ENCODE data around the gene RNF144A. TPM values are rescaled to one million over a fixed set of nuclear protein-coding genes. Genes with fewer than 3 reads are reported as not detected.

The RNF144A gene
- total RNA-seq, 1 experiment from 2014 or later = 10.6 TPM

DNA sequence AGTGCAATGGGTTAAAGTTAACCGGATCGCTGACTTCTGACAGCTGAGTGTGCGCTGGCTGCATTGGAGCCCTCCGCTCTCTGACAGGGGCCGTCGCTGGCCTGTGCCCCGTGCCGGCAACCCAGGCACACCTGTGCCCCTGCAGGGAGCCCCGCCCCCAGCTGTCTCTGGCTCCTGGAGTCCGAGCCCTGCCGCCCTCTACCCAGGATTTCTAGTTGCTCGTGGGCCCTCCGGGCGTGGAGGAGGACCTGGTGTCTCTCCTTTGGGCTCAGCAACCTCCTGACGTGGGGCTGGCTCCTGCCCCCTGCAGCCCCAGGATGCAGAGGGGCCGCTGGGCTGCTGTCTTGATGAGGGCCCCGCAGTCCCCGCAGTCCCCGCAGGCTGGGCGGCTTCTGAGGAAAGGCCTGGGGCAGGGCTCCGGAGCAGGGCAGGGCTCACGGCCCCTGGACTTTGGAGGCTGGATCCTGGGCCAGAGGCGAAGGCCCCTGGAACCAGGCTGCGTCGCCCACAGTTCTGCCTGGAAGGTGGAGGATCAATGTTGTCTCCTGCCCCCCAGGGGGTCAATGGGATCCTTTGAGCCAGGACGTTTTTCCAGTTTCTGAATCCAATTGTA lies 172.8 kb downstream of the RNF144A start:
- H3K56ac ChIP-seq (ENCODE audit: insufficient read length, low read depth, low read length) = no peak overlapping the region
- H3K4me1 Mint-ChIP-seq = peaks cover 0 to 3% of the 10 kb centered on the region in 2 experiments; a peak in 1 of 4 replicates
- no peaks in the 10 kb centered on the region for H3K79me1 ChIP-seq (ENCODE audit: insufficient read depth, low read depth, low read length, poor library complexity, severe bottlenecking)
- H3T11ph ChIP-seq (ENCODE audit: low read length) = no peak overlapping the region
- no peak overlapping the region for H2BK120ac ChIP-seq (ENCODE audit: low read depth, low read length, poor library complexity, severe bottlenecking)
- no peak overlapping the region for H3K23ac ChIP-seq (ENCODE audit: insufficient read length, low read depth, low read length)
- H3K18ac ChIP-seq (ENCODE audit: insufficient read length, low read depth, low read length) = no peak overlapping the region
- H4K91ac ChIP-seq (ENCODE audit: insufficient read length, low read depth, low read length) = no peak overlapping the region
- H2BK20ac ChIP-seq (ENCODE audit: low read depth, low read length, poor library complexity, severe bottlenecking) = no peak overlapping the region
- H4K20me1 ChIP-seq (ENCODE audit: control insufficient read depth, insufficient read depth, insufficient read length) = no peaks in the 10 kb centered on the region
- H2AFZ ChIP-seq (ENCODE audit: low read length) = no peak overlapping the region
- no peak for DNase-seq
- H3K9me3 Mint-ChIP-seq = peaks cover 0 to 2% of the 10 kb centered on the region in 2 experiments; a peak in 2 of 5 replicates
- H3K4me3 Mint-ChIP-seq = no peak overlapping the region
- H3K9ac ChIP-seq (ENCODE audit: extremely low read depth, insufficient read length, low read length) = no peak overlapping the region
- no peak overlapping the region for H3K14ac ChIP-seq (ENCODE audit: insufficient read depth, low read length)
- H2AK5ac ChIP-seq (ENCODE audit: insufficient read length, low read length) = no peak overlapping the region
- no peak overlapping the region for H2BK15ac ChIP-seq (ENCODE audit: low read depth, low read length)
- no peaks in the 10 kb centered on the region for H3K36me3 Mint-ChIP-seq (ENCODE audit: insufficient read depth in 1 of 3, low read depth in 3 of 3)
- H3K4ac ChIP-seq (ENCODE audit: low read depth, low read length) = no peak overlapping the region
- no peak overlapping the region for H2BK12ac ChIP-seq (ENCODE audit: insufficient read length, low read depth, low read length)
- H3K23me2 ChIP-seq (ENCODE audit: insufficient read length, low read depth, low read length, poor library complexity, severe bottlenecking) = no peaks in the 10 kb centered on the region
- H2BK5ac ChIP-seq (ENCODE audit: insufficient read length, low read length) = no peak overlapping the region
- no peaks in the 10 kb centered on the region for H3K27me3 ChIP-seq (ENCODE audit: insufficient read depth, low read length)
- no peaks in the 10 kb centered on the region for H3K4me1 ChIP-seq (ENCODE audit: insufficient read depth, low read length)
- no peak overlapping the region for H3K27ac Mint-ChIP-seq
- H3K27me3 Mint-ChIP-seq (ENCODE audit: low read depth) = no peaks in the 10 kb centered on the region; the same call in none of the 2 replicates
- TF ChIP-seq, protein P1, sequence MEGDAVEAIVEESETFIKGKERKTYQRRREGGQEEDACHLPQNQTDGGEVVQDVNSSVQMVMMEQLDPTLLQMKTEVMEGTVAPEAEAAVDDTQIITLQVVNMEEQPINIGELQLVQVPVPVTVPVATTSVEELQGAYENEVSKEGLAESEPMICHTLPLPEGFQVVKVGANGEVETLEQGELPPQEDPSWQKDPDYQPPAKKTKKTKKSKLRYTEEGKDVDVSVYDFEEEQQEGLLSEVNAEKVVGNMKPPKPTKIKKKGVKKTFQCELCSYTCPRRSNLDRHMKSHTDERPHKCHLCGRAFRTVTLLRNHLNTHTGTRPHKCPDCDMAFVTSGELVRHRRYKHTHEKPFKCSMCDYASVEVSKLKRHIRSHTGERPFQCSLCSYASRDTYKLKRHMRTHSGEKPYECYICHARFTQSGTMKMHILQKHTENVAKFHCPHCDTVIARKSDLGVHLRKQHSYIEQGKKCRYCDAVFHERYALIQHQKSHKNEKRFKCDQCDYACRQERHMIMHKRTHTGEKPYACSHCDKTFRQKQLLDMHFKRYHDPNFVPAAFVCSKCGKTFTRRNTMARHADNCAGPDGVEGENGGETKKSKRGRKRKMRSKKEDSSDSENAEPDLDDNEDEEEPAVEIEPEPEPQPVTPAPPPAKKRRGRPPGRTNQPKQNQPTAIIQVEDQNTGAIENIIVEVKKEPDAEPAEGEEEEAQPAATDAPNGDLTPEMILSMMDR (conservative IDR thresholded peaks at IDR 0.05) = no peak
- no peaks in the 10 kb centered on the region for H3K9me3 ChIP-seq (ENCODE audit: control insufficient read depth, low read depth, low read length)
- no CpG with 5 or more reads among the region's 26 CpGs for WGBS (ENCODE audit: extremely low coverage, insufficient read length, low lambda C conversion rate)
- no peak overlapping the region for H3K27ac ChIP-seq (ENCODE audit: insufficient read length, low read depth, low read length)
- no peaks in the 10 kb centered on the region for H3K79me2 ChIP-seq (ENCODE audit: insufficient read depth, low read length)
- no peak overlapping the region for H4K5ac ChIP-seq (ENCODE audit: insufficient read length, low read depth, low read length)
- H3K4me2 ChIP-seq (ENCODE audit: insufficient read depth, insufficient read length, low read length) = no peak overlapping the region
- H4K8ac ChIP-seq (replicated peaks; ENCODE audit: insufficient read length, low read depth, low read length) = no peak overlapping the region

Measured in H9 (cell line).